ENCODE results near the gene MOB1B.

DNA sequence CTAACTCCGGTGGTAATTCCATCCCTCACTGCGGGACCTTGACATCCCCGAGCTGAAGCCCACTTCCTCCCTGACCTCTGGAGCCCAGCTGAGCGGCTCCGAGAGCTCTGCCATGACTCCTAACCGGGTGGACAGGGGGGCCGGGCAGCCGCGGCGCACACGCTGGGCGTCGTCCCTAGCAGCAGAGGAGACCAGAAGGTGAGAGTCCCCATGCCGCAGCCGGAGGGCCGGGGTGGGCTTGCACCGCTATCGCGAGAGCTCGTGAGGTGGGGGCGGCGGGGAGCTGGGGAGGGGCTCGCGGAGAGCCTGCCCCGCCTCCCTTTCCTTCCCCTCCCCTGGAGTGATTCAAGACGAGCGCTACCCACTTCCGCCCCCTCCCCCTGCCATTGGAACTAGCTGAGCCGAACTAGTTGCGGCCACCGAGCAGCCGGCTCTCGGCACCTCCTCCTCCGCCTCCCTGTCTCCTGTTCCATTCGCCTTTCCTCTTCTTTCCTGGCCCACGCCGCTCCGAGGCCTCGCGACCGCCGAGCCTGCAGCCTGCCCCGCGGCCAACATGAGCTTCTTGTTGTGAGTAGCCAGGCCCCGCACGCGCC lies at the start of gene MOB1B:
- TF ChIP-seq ZNF8 (CRISPR knock-in tag; IDR thresholded peaks at IDR 0.05) (no peak), ZFP3 (CRISPR knock-in tag; IDR thresholded peaks at IDR 0.05) (no peak), ZC3H10 (CRISPR knock-in tag; IDR thresholded peaks at IDR 0.05) (no peak), ISL1 (CRISPR knock-in tag; IDR thresholded peaks at IDR 0.05) (no peak), ESRRG (CRISPR knock-in tag; IDR thresholded peaks at IDR 0.05) (no peak), ARNTL (CRISPR knock-in tag; IDR thresholded peaks at IDR 0.05; ENCODE audit: borderline replicate concordance, low read depth) (no peak), TCF4 (CRISPR knock-in tag; IDR thresholded peaks at IDR 0.05; ENCODE audit: borderline replicate concordance) (no peak), BACH2 (CRISPR knock-in tag; IDR thresholded peaks at IDR 0.05; ENCODE audit: borderline replicate concordance) (no peak)
- TF ChIP-seq, protein P1, sequence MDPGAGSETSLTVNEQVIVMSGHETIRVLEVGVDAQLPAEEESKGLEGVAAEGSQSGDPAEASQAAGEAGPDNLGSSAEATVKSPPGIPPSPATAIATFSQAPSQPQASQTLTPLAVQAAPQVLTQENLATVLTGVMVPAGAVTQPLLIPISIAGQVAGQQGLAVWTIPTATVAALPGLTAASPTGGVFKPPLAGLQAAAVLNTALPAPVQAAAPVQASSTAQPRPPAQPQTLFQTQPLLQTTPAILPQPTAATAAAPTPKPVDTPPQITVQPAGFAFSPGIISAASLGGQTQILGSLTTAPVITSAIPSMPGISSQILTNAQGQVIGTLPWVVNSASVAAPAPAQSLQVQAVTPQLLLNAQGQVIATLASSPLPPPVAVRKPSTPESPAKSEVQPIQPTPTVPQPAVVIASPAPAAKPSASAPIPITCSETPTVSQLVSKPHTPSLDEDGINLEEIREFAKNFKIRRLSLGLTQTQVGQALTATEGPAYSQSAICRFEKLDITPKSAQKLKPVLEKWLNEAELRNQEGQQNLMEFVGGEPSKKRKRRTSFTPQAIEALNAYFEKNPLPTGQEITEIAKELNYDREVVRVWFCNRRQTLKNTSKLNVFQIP (CRISPR knock-in tag; IDR thresholded peaks at IDR 0.05; ENCODE audit: borderline replicate concordance, low read depth): no peak

All from SK-N-SH treated with all-trans-retinoic acid at 6 μM for 48 hours (cell line).